IMR-90 (cell line): ENCODE data around the gene MAPK10. TPM values are rescaled to one million over a fixed set of nuclear protein-coding genes. Genes with fewer than 3 reads are reported as not detected.

Experiments
- ATAC-seq: fragments of 200-7000 bp; cut with Tn5 transposase; 2 replicates; pipeline ENCODE4 v1.9.1; 2020; ENCODE audit warnings: low read depth, mild to moderate bottlenecking, moderate library complexity
- BruUV-seq: library from RNA; stranded (reverse); fragments of 400-500 nt; replicated peaks from 2 replicates; lab custom pipeline; 2021; lab: Mats Ljungman, UMichigan
- CTCF ChIA-PET: fragments of 300-600 bp; formaldehyde crosslinking; extraction: SDS; loops from one replicate; lab custom pipeline; 2021; ENCODE audit warnings: antibody characterized with exemption; lab: Yijun Ruan, JAX
- POLR2A ChIA-PET: fragments of 300-600 bp; sonication (Branson Sonifier 250); formaldehyde crosslinking; loops from one replicate; lab custom pipeline; 2022; ENCODE audit warnings: antibody characterized with exemption; ENCODE audit not compliant: unreplicated experiment; lab: Charles Lee
- DNase-seq: peaks from one replicate; pipeline ENCODE4 v3.0.0; 2013
- H2AFZ ChIP-seq: replicated peaks from 2 replicates; pipeline ENCODE3; 2013; ENCODE audit warnings: low read length, mild to moderate bottlenecking; ENCODE audit not compliant: poor library complexity
- H2AK5ac ChIP-seq: 2 replicates; pipeline ENCODE4 v1.6.1; 2013; ENCODE audit warnings: low read depth, low read length, inconsistent platforms
- H2AK9ac ChIP-seq: replicated peaks from 2 replicates; pipeline ENCODE3; 2013; ENCODE audit warnings: mild to moderate bottlenecking, low read depth, low read length, moderate library complexity; ENCODE audit not compliant: poor library complexity
- H2BK120ac ChIP-seq: 2 replicates; pipeline ENCODE4 v1.6.1; 2013; ENCODE audit warnings: low read depth, low read length, inconsistent platforms
- H2BK15ac ChIP-seq: 3 replicates; pipeline ENCODE4 v1.6.1; 2013; ENCODE audit warnings: low read depth, low read length, inconsistent platforms
- H2BK20ac ChIP-seq: 2 replicates; pipeline ENCODE4 v1.6.1; 2013; ENCODE audit warnings: low read depth, mild to moderate bottlenecking, inconsistent platforms, low read length, moderate library complexity
- H2BK5ac ChIP-seq: 2 replicates; pipeline ENCODE4 v1.6.1; 2013; ENCODE audit warnings: mild to moderate bottlenecking, low read depth, low read length, inconsistent platforms; ENCODE audit not compliant: poor library complexity, severe bottlenecking
- H3K14ac ChIP-seq: replicated peaks from 2 replicates; pipeline ENCODE4 v1.6.1; 2013; ENCODE audit warnings: low read depth, low read length, inconsistent platforms
- H3K18ac ChIP-seq: 2 replicates; pipeline ENCODE4 v1.6.1; 2013; ENCODE audit warnings: low read depth, low read length, control low read depth
- H3K23ac ChIP-seq: 2 replicates; pipeline ENCODE4 v1.6.1; 2013; ENCODE audit warnings: low read depth, low read length, inconsistent platforms
- H3K27ac ChIP-seq: 2 replicates; pipeline ENCODE4 v1.5.1; 2013; ENCODE audit warnings: mild to moderate bottlenecking, control low read depth, low read length; ENCODE audit not compliant: insufficient read depth
- H3K27me3 ChIP-seq: 2 replicates; pipeline ENCODE4 v1.6.1; 2013; ENCODE audit warnings: low read length; ENCODE audit not compliant: control insufficient read depth, insufficient read depth
- H3K36me3 ChIP-seq: 2 replicates; pipeline ENCODE4 v1.6.1; 2013; ENCODE audit warnings: low read length, mixed read lengths; ENCODE audit not compliant: control insufficient read depth, insufficient read depth
- H3K4ac ChIP-seq: 2 replicates; pipeline ENCODE4 v1.6.1; 2013; ENCODE audit warnings: low read depth, low read length, inconsistent platforms
- H3K4me1 ChIP-seq: 2 replicates; pipeline ENCODE4 v1.6.1; 2013; ENCODE audit warnings: low read length, mixed read lengths; ENCODE audit not compliant: control insufficient read depth, insufficient read depth
- H3K4me2 ChIP-seq: 2 replicates; pipeline ENCODE4 v1.6.1; 2013; ENCODE audit warnings: low read depth, mild to moderate bottlenecking, control low read depth, low read length, moderate library complexity
- H3K4me3 ChIP-seq: 2 replicates; pipeline ENCODE4 v1.5.1; 2013; ENCODE audit warnings: low read depth, mild to moderate bottlenecking, control low read depth, low read length, moderate library complexity; ENCODE audit not compliant: insufficient read depth
- H3K56ac ChIP-seq: 2 replicates; pipeline ENCODE4 v1.6.1; 2013; ENCODE audit warnings: low read length, inconsistent platforms; ENCODE audit not compliant: insufficient read depth; ENCODE audit errors: extremely low read depth
- H3K79me1 ChIP-seq, 2 experiments: 2 replicates each; pipeline ENCODE4 v1.6.1; 2013; ENCODE audit warnings: low read length in 2 of 2, inconsistent platforms in 1 of 2, low read depth in 1 of 2
- H3K9ac ChIP-seq: 2 replicates; pipeline ENCODE4 v1.6.1; 2013; ENCODE audit warnings: low read depth, low read length, control low read depth
- H3K9me1 ChIP-seq: 2 replicates; pipeline ENCODE4 v1.6.1; 2013; ENCODE audit warnings: low read length, inconsistent platforms; ENCODE audit not compliant: insufficient read depth
- H3K9me3 ChIP-seq: 2 replicates; pipeline ENCODE4 v1.6.1; 2013; ENCODE audit warnings: low read length; ENCODE audit not compliant: control insufficient read depth, insufficient read depth
- H4K20me1 ChIP-seq: 2 replicates; pipeline ENCODE4 v1.6.1; 2013; ENCODE audit warnings: low read length, inconsistent platforms; ENCODE audit not compliant: insufficient read depth
- H4K5ac ChIP-seq: 2 replicates; pipeline ENCODE4 v1.6.1; 2013; ENCODE audit warnings: mild to moderate bottlenecking, low read depth, low read length, control low read depth
- H4K8ac ChIP-seq, 2 experiments: 2 replicates each; pipeline ENCODE4 v1.6.1; 2013; ENCODE audit warnings: low read depth in 2 of 2, low read length in 2 of 2, control low read depth in 1 of 2, inconsistent platforms in 1 of 2
- H4K91ac ChIP-seq: 2 replicates; pipeline ENCODE4 v1.6.1; 2013; ENCODE audit warnings: low read depth, low read length, inconsistent platforms; ENCODE audit not compliant: insufficient read depth
- BHLHE40 ChIP-seq: fragments of 150-350 bp; IDR thresholded peaks from 2 replicates; pipeline ENCODE4 v1.6.1; 2016; ENCODE audit warnings: mild to moderate bottlenecking, low read depth, low read length
- CEBPB ChIP-seq: IDR thresholded peaks from 2 replicates; pipeline ENCODE4 v1.6.1; 2012; ENCODE audit warnings: low read depth, low read length, improper control_type of control experiment
- CHD1 ChIP-seq: IDR thresholded peaks from 2 replicates; pipeline ENCODE4 v1.6.1; 2012; ENCODE audit warnings: low read depth, low read length, improper control_type of control experiment
- CTCF ChIP-seq: conservative IDR thresholded peaks from 2 replicates; pipeline ENCODE4 v1.5.1; 2012; ENCODE audit warnings: mild to moderate bottlenecking, low read depth, low read length, improper control_type of control experiment
- ELK1 ChIP-seq: fragments of 150-350 bp; IDR thresholded peaks from 2 replicates; pipeline ENCODE4 v1.6.1; 2016; ENCODE audit warnings: low read depth, mild to moderate bottlenecking, low read length, moderate library complexity, borderline replicate concordance
- FOS ChIP-seq: fragments of 150-350 bp; IDR thresholded peaks from 2 replicates; pipeline ENCODE4 v1.6.1; 2016; ENCODE audit warnings: low read depth, low read length
- MAFK ChIP-seq: IDR thresholded peaks from 2 replicates; pipeline ENCODE4 v1.6.1; 2012; ENCODE audit warnings: low read depth, low read length, improper control_type of control experiment
- MAZ ChIP-seq: IDR thresholded peaks from 2 replicates; pipeline ENCODE4 v1.6.1; 2012; ENCODE audit warnings: low read depth, mild to moderate bottlenecking, low read length, improper control_type of control experiment, moderate library complexity, borderline replicate concordance
- MXI1 ChIP-seq: IDR thresholded peaks from 2 replicates; pipeline ENCODE4 v1.6.1; 2012; ENCODE audit warnings: low read depth, mild to moderate bottlenecking, low read length, moderate library complexity, borderline replicate concordance
- NFE2L2 ChIP-seq: fragments of 150-350 bp; IDR thresholded peaks from 2 replicates; pipeline ENCODE4 v1.6.1; 2016; ENCODE audit warnings: low read depth, mild to moderate bottlenecking, low read length
- POLR2A ChIP-seq: IDR thresholded peaks from 2 replicates; pipeline ENCODE4 v1.6.1; 2012; ENCODE audit warnings: mild to moderate bottlenecking, low read depth, low read length
- RAD21 ChIP-seq: IDR thresholded peaks from 2 replicates; pipeline ENCODE4 v1.6.1; 2012; ENCODE audit warnings: low read length, improper control_type of control experiment
- RCOR1 ChIP-seq: IDR thresholded peaks from 2 replicates; pipeline ENCODE4 v1.6.1; 2012; ENCODE audit warnings: mild to moderate bottlenecking, low read length, improper control_type of control experiment; ENCODE audit not compliant: insufficient replicate concordance
- RFX5 ChIP-seq: IDR thresholded peaks from 2 replicates; pipeline ENCODE4 v1.8.0; 2012; ENCODE audit warnings: low read depth, mild to moderate bottlenecking, low read length, moderate library complexity
- SMC3 ChIP-seq: fragments of 150-350 bp; IDR thresholded peaks from 2 replicates; pipeline ENCODE4 v1.6.1; 2016; ENCODE audit warnings: low read depth, mild to moderate bottlenecking, antibody characterized with exemption, low read length, moderate library complexity
- USF2 ChIP-seq: fragments of 150-350 bp; IDR thresholded peaks from 2 replicates; pipeline ENCODE4 v1.6.1; 2017; ENCODE audit warnings: mild to moderate bottlenecking, antibody characterized with exemption, low read length, low read depth
- WGBS, 2 experiments: methylation state at CpG; one replicate each; pipeline versions ENCODE4 v1.1.5 to v1.1.7; 2013; ENCODE audit warnings: missing lambda C conversion rate in 2 of 2; ENCODE audit not compliant: insufficient read length in 1 of 2; ENCODE audit errors: extremely low coverage in 2 of 2; 5-methylcytosine and 5-hydroxymethylcytosine counted together
- dilution Hi-C: fragments of 300-500 bp; cut with HindIII; formaldehyde crosslinking; loops from one replicate; pipeline ENCODE4 v1.14.3; 2018; ENCODE audit warnings: low sequenced_read_pairs; ENCODE audit not compliant: unreplicated experiment
- in situ Hi-C: fragments of 300-500 bp; cut with MboI; formaldehyde crosslinking; loops from 3 replicates; pipeline ENCODE4 v1.14.3; 2019; ENCODE audit warnings: low sequenced_read_pairs, inconsistent platforms, mixed read lengths
- intact Hi-C: fragments of 100-400 bp; cut with micrococcal nuclease; formaldehyde crosslinking; loops from 2 replicates; pipeline ENCODE4 v1.10.0; 2022
- polyA plus RNA-seq, 3 experiments: library from polyadenylated mRNA; depleted of rRNA; stranded (reverse); fragments of >200 nt; gene quantifications; 2 replicates each; pipeline ENCODE4 v1.2.3, GENCODE V29; 2012; ENCODE audit warnings: low replicate concordance in 1 of 3
- total RNA-seq: library from RNA; depleted of rRNA; stranded (reverse); fragments of >200 nt; gene quantifications from 2 replicates; pipeline ENCODE4 v1.2.3, GENCODE V29; 2012

MAPK10 gene
- total and polyA plus RNA-seq, 2 of the 4 experiments (the other 2 are of a cell fraction): 2.8 to 6.5 TPM

GRCh38 chr4:86291180-86291579 is 68.7 kb downstream of the MAPK10 start:
- Histone ChIP-seq H3K9me1 (no peaks in the 10 kb centered on the region), H4K20me1 (no peaks in the 10 kb centered on the region), H2AK5ac (no peak overlapping the region), H3K56ac (no peak overlapping the region), H3K27ac (no peak overlapping the region), H3K4me3 (no peak overlapping the region), H2BK15ac (no peak overlapping the region), H3K4me2 (no peak overlapping the region), H2AK9ac (no peak overlapping the region), H2BK120ac (no peak overlapping the region), H3K36me3 (no peaks in the 10 kb centered on the region), H3K79me1 (no peaks in the 10 kb centered on the region), H3K23ac (no peak overlapping the region), H2BK20ac (no peak overlapping the region), H3K4me1 (no peaks in the 10 kb centered on the region), H4K8ac (no peak overlapping the region), H3K14ac (no peak overlapping the region), H3K27me3 (no peaks in the 10 kb centered on the region), H2AFZ (no peak overlapping the region), H3K4ac (no peak overlapping the region), H2BK5ac (no peak overlapping the region), H3K9ac (no peak overlapping the region), H4K5ac (no peak overlapping the region), H4K91ac (no peak overlapping the region), H3K9me3 (no peaks in the 10 kb centered on the region), H3K18ac (no peak overlapping the region)
- no peak for ATAC-seq
- no CpG with 5 or more reads among the region's 2 CpGs for WGBS, 2 experiments
- no peak for DNase-seq
- in situ Hi-C loops (no loop called here), intact Hi-C loops (no loop called here), dilution Hi-C loops (no loop called here)
- ChIA-PET CTCF (no interaction called here), POLR2A (no interaction called here)
- TF ChIP-seq ELK1: no peak
- no peak for TF ChIP-seq RFX5
- no peak for TF ChIP-seq CHD1
- no peak for TF ChIP-seq USF2
- no peak for TF ChIP-seq MAZ
- no peak for TF ChIP-seq NFE2L2
- no peak for TF ChIP-seq SMC3
- no peak for TF ChIP-seq CTCF
- TF ChIP-seq POLR2A: no peak
- TF ChIP-seq MAFK: no peak
- TF ChIP-seq RCOR1: no peak
- no peak for TF ChIP-seq BHLHE40
- no peak for TF ChIP-seq FOS
- no peak for TF ChIP-seq RAD21
- no peak for TF ChIP-seq CEBPB
- no peak for TF ChIP-seq MXI1
- BruUV-seq: no TSS peak
